NT2/D1 (cell line): ENCODE measurements around the gene RNF126.

Experiments used
- SUZ12 ChIP-seq: IDR thresholded peaks from 2 replicates; pipeline ENCODE4 v1.6.1; 2011; ENCODE audit not compliant: insufficient read length, insufficient read depth; ENCODE audit errors: extremely low read depth
- YY1 ChIP-seq: IDR thresholded peaks from 2 replicates; pipeline ENCODE4 v1.6.1; 2011; ENCODE audit not compliant: insufficient read length, insufficient read depth
- ZNF274 ChIP-seq: IDR thresholded peaks from 2 replicates; pipeline ENCODE4 v1.6.1; 2011; ENCODE audit warnings: mild to moderate bottlenecking, low read depth, low read length

DNA sequence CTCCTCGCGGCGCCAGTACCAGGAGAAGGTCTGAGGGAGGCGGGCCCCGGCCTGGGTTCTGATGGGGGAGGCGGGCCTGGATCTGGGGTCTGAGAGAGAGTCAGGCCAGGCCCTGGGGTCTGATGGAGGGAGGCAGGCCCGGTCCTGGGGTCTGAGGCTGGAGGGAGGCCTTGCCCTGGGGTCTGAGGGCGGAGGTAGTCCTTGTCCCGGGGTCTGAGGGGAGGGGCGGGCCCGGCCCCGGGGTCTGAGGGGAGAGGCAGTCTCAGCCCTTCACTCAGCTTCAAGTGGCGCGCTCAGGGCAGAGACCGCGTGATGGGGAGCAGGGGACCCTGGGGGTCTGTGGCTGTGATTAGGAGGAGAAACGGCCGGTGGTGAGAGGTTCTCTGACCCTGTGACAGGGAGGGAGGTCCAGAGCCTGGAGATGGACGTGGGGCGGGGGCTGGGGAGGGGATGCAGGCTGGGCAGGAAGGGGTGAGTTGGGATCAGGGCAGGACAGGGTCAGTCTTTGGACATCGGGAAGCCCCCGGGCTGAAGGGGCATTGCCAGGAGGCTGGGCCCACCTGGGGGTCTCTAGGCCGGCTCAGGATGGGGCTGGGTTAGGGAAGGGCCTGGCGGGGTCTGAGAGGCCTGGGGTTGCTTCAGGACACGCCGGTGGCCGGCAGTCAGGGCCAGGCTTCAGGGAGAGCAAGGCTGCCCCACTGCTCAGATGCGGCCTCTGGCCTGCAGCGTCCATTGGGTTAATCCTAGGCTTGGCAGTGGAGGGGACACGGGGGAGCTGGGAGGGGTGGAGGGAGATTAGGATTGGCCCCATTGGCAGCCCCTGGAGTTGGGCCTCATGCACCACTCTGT lies 54.6 kb downstream of the RNF126 start:
- TF ChIP-seq YY1 (no peak), ZNF274 (no peak), SUZ12 (no peak)
